Mesodermal cell (in vitro differentiated cells): ENCODE results near the gene DHRS9.

Source experiments
- H3K27ac ChIP-seq: 2 replicates; pipeline ENCODE4 v1.7.0; 2013; ENCODE audit warnings: mild to moderate bottlenecking, low read depth, low read length, moderate library complexity; ENCODE audit not compliant: severe bottlenecking
- H3K36me3 ChIP-seq: 2 replicates; pipeline ENCODE4 v1.7.1; 2013; ENCODE audit warnings: mild to moderate bottlenecking, low read length, moderate library complexity; ENCODE audit not compliant: control insufficient read depth, insufficient read depth
- H3K4me1 ChIP-seq: one replicate; pipeline ENCODE4 v1.7.1; 2013; ENCODE audit warnings: mild to moderate bottlenecking, low read length; ENCODE audit not compliant: insufficient read depth, control insufficient read depth, poor library complexity, severe bottlenecking
- H3K4me3 ChIP-seq: 2 replicates; pipeline ENCODE4 v1.7.0; 2013; ENCODE audit warnings: low read length, control low read depth, mild to moderate bottlenecking; ENCODE audit not compliant: insufficient read depth, poor library complexity, severe bottlenecking; ENCODE audit errors: extremely low read depth
- H3K9me3 ChIP-seq: 2 replicates; pipeline ENCODE4 v1.7.1; 2013; ENCODE audit warnings: mild to moderate bottlenecking, low read length, moderate library complexity; ENCODE audit not compliant: control insufficient read depth
- WGBS, 2 experiments: methylation state at CpG; one replicate each; pipeline ENCODE4 v1.1.5; 2013; ENCODE audit warnings: missing lambda C conversion rate in 2 of 2; ENCODE audit not compliant: insufficient coverage in 2 of 2; 5-methylcytosine and 5-hydroxymethylcytosine counted together

Gene DHRS9

DNA sequence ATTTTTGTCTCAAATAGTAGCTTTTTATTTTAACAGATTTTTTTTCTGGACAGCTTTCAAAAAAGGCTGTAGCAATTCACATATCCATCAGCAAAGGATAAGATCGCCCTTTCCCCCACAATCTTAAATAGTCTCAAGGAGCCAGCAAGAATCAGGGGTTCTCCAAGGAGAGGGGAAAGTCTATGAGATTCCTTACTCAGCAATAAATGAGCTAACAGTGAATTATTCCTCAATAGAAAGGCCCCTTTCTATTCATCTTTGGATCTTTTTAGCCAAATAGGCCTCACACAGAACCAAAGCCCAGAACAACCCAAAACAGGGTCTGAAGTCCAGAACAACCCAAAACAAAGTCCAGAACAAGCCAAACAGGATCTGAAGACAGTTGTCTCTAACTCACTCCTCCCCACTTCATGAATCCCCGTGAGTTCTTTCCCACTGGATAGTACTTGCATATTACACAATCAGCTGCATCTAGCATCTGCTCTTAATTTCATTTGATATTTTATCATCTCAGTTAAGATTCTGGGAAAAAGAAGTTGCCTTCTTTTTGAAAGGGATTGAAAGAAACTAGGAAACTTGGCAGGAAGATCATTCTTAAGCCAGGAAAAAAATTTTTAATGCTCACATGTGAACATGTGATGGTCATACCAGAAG, 3.4 kb upstream of the DHRS9 start:
- H3K27ac ChIP-seq: no peak overlapping the region
- WGBS, 2 experiments: 89% methylated on average over 1 of the region's 2 CpGs; no CpG with 5 or more reads in 1 of the 2 experiments
- H3K4me3 ChIP-seq: no peak overlapping the region

DNA sequence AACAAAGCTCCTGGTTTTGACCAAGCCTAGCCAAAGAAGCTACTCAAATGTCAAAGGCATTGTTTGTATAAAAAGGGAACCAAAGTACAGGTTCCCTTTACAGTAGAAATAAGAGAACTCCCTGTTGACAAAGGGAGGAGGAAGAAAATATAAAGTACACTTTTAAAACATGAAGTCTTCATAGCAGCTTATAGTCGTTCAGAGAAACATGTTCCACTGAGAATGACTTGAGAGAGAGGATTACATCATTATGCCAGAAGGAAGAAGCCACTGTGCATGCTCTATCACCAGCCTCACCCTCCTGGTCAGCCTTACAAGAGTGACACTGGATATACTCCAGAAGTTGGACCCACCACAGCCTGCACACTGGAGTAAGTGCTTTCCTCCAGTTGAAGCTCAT, 2.5 kb upstream of the DHRS9 start:
- Histone ChIP-seq H3K36me3 (no peaks in the 10 kb centered on the region), H3K27ac (no peak overlapping the region), H3K4me3 (no peak overlapping the region), H3K9me3 (no peaks in the 10 kb centered on the region), H3K4me1 (no peaks in the 10 kb centered on the region)
- no CpG with 5 or more reads among the region's 1 CpG for WGBS, 2 experiments

More for the DNA sequence above, 3.4 kb upstream of the DHRS9 start:
- no peaks in the 10 kb centered on the region for H3K9me3 ChIP-seq
- H3K4me1 ChIP-seq: no peaks in the 10 kb centered on the region
- H3K36me3 ChIP-seq: no peaks in the 10 kb centered on the region

GRCh38 chr2:169069833-169070232, 470 bp downstream of the DHRS9 start:
- Histone ChIP-seq H3K4me1 (no peaks in the 10 kb centered on the region), H3K27ac (no peak overlapping the region), H3K4me3 (no peak overlapping the region), H3K9me3 (no peaks in the 10 kb centered on the region), H3K36me3 (no peaks in the 10 kb centered on the region)
- 86% methylated on average over 1 of the region's 2 CpGs for WGBS, 2 experiments

GRCh38 chr2:169071455-169071854, 2.1 kb downstream of the DHRS9 start:
- Histone ChIP-seq H3K36me3 (no peaks in the 10 kb centered on the region), H3K9me3 (no peaks in the 10 kb centered on the region), H3K27ac (no peak overlapping the region), H3K4me1 (no peaks in the 10 kb centered on the region), H3K4me3 (no peak overlapping the region)
- WGBS, 2 experiments: 100% methylated on average over 1 to 2 of the region's 5 CpGs

- Histone ChIP-seq H3K27ac (no peak overlapping the region), H3K9me3 (no peaks in the 10 kb centered on the region), H3K4me3 (no peak overlapping the region), H3K36me3 (no peaks in the 10 kb centered on the region), H3K4me1 (no peaks in the 10 kb centered on the region)
- WGBS, 2 experiments: 92 to 94% methylated on average over 2 of the region's 4 CpGs
Observed at GRCh38 chr2:169072163-169072925, 3.0 kb downstream of the DHRS9 start.

- Histone ChIP-seq H3K9me3 (no peaks in the 10 kb centered on the region), H3K27ac (no peak overlapping the region), H3K4me1 (no peaks in the 10 kb centered on the region), H3K4me3 (no peak overlapping the region), H3K36me3 (no peaks in the 10 kb centered on the region)
- WGBS, 2 experiments: 100% methylated on average over 1 of the region's 3 CpGs; no CpG with 5 or more reads in 1 of the 2 experiments
Observed at GRCh38 chr2:169073211-169073962, 4.0 kb downstream of the DHRS9 start.

- H3K36me3 ChIP-seq: no peaks in the 10 kb centered on the region
- H3K4me3 ChIP-seq: no peak overlapping the region
- H3K4me1 ChIP-seq: no peaks in the 10 kb centered on the region
- no peaks in the 10 kb centered on the region for H3K9me3 ChIP-seq
- 89 to 96% methylated on average over 6 to 8 of the region's 9 CpGs for WGBS, 2 experiments
- H3K27ac ChIP-seq: no peak overlapping the region
Observed at GRCh38 chr2:169073963-169074751, 4.8 kb downstream of the DHRS9 start.

DNA sequence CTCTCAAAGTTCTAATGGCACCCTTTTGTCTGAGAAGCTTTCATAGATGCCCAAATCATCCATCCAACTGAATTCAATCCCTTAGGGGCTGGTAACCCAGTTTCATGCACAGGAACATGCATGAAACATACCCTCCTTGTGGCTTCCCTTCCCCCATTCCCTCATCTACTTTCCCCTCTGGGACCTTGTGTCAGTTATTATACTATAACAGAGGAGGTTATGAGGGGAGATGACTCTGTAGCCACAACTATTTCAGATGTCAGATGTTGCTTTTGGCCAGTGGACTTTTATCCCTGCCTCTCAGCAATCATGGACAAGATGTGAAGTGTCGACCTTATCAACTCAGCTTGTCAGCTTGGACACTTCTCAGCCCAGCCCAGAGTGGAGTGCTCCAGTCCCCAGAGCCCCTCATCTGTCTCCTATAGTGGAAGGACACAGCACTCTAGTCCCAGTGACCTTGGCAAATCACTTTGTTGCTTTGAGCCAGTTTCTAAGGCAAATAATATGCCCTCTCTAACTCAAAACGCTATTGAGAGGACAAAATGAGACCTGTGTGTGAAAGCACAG, 8.4 kb downstream of the DHRS9 start:
- H3K27ac ChIP-seq: no peak overlapping the region
- WGBS, 2 experiments: 82 to 83% methylated on average over 1 of the region's 2 CpGs
- no peaks in the 10 kb centered on the region for H3K9me3 ChIP-seq
- H3K4me1 ChIP-seq: no peaks in the 10 kb centered on the region
- no peaks in the 10 kb centered on the region for H3K36me3 ChIP-seq
- H3K4me3 ChIP-seq: no peak overlapping the region

- WGBS, 2 experiments: 76% methylated on average over 2 of the region's 2 CpGs; no CpG with 5 or more reads in 1 of the 2 experiments
- H3K4me3 ChIP-seq: no peak overlapping the region
- H3K4me1 ChIP-seq: no peaks in the 10 kb centered on the region
- H3K9me3 ChIP-seq: peaks cover 5% of the 10 kb centered on the region
- no peak overlapping the region for H3K27ac ChIP-seq
- no peaks in the 10 kb centered on the region for H3K36me3 ChIP-seq
Observed at GRCh38 chr2:169080250-169081069, 11.1 kb downstream of the DHRS9 start.
